HUES48 (cell line): ENCODE results near the gene NR2E3.

Source experiments
- H3K27ac ChIP-seq: one replicate; pipeline ENCODE4 v1.7.0; 2013; ENCODE audit warnings: low read depth, low read length, inconsistent platforms
- H3K27me3 ChIP-seq: 2 replicates; pipeline ENCODE4 v1.6.1; 2013; ENCODE audit warnings: mild to moderate bottlenecking, low read length; ENCODE audit not compliant: control insufficient read depth, insufficient read depth
- H3K36me3 ChIP-seq: 2 replicates; pipeline ENCODE4 v1.6.1; 2013; ENCODE audit warnings: low read length; ENCODE audit not compliant: control insufficient read depth, insufficient read depth
- H3K4me1 ChIP-seq: 2 replicates; pipeline ENCODE4 v1.6.1; 2013; ENCODE audit warnings: mild to moderate bottlenecking, low read length; ENCODE audit not compliant: control insufficient read depth, insufficient read depth
- H3K4me3 ChIP-seq: 2 replicates; pipeline ENCODE4 v1.5.1; 2013; ENCODE audit warnings: mild to moderate bottlenecking, low read depth, low read length
- H3K9ac ChIP-seq: 2 replicates; pipeline ENCODE4 v1.6.1; 2013; ENCODE audit warnings: mild to moderate bottlenecking, low read depth, low read length, moderate library complexity
- H3K9me3 ChIP-seq: 2 replicates; pipeline ENCODE4 v1.6.1; 2013; ENCODE audit warnings: low read length; ENCODE audit not compliant: control insufficient read depth, insufficient read depth

NR2E3 gene

DNA sequence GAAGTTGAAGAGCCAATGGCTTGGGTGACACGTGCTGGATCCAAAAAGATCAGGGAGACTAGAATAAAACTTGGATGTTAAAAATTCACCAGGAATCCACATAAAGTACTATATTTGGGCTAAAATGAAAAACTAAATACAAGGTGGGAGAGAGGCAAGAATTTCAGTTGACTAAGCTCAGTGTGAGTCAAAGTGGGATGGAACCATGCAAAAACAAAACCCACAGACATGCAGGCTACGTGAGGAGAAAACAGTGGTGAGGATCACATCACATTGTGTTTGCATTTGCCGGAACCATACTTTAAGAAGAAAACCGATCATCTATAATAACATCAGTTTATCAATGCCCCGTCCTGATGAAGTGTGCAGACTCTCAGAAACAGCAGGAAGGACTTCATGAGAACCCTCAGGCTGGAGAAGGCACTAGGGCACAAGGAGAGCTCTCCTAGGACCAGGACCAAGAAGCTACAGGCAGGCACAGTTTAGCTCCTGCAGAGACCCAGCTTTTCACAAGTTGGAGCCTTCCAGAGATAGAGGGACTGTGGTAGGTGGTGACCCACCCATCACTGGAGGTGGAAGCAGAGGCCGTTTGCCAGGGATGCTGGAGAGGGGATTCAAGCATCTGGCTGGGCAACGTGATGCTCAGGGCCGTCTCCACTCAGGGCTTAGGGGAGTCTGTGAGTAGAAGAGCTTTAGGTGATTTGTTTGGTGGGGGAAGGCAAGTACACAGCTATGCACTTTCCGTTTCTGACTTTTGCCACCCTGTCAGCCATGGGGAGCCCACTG lies 29.0 kb upstream of the NR2E3 start:
- Histone ChIP-seq H3K9me3 (no peaks in the 10 kb centered on the region), H3K36me3 (no peaks in the 10 kb centered on the region), H3K27ac (no peak overlapping the region), H3K27me3 (no peaks in the 10 kb centered on the region), H3K4me1 (peaks cover 5% of the 10 kb centered on the region; the same call in 1 of the 2 replicates), H3K4me3 (no peak overlapping the region), H3K9ac (no peak overlapping the region)

DNA sequence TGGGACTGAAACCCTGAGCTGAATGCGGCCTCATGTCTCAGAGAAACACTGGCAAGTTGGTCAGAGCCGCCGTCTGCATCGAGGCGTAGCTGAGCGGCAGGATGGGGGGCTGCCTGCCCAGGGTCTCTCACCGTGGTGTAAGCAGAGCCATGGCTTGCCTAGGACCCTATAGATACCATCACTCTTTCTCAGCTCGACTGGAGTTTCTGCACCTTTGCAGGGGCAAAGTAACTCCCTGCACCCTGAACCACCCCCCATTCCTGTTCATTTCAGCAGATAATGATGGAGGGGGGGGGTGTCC lies 28.4 kb upstream of the NR2E3 start:
- Histone ChIP-seq H3K27ac (no peak overlapping the region), H3K9ac (no peak overlapping the region), H3K4me3 (no peak overlapping the region), H3K4me1 (peaks cover 5% of the 10 kb centered on the region; the same call in 1 of the 2 replicates), H3K27me3 (no peaks in the 10 kb centered on the region), H3K9me3 (no peaks in the 10 kb centered on the region), H3K36me3 (no peaks in the 10 kb centered on the region)

DNA sequence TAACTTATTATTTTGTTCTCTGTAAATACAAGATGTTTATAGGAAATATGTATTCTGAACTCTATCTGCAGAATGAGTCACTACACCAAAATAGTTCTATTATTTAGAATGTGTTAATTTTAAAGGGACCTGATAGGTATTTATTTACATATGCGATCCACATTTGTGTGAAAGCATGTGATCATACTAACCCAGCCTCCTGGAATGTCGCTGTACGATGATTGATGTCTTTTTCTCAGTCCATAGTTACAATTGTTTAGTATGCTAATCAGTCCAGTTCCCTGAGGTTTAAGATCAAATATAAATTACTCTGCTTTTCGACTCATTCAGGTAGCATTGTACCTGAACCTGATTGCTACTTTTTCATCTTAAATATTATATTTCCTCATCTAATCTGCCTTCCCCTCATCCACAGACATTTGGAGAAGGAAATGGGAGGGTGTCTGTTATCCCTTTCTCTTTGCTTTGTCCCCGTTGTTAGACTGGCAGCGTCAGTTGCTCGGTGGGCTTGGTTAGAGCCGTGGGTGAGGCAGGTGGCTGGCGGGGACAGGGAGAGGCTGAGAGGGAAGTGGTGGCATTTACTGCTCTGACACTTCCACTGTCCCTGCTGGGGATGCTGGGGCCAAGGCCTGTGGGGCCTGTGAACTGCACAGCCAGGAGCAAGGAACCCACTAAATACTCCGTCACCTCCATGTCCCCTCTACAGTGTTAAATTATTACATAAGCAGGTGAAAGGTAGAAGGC lies 27.8 kb upstream of the NR2E3 start:
- Histone ChIP-seq H3K9me3 (no peaks in the 10 kb centered on the region), H3K27me3 (no peaks in the 10 kb centered on the region), H3K4me1 (peaks cover 5% of the 10 kb centered on the region; the same call in 1 of the 2 replicates), H3K4me3 (no peak overlapping the region), H3K36me3 (no peaks in the 10 kb centered on the region), H3K27ac (no peak overlapping the region), H3K9ac (no peak overlapping the region)

DNA sequence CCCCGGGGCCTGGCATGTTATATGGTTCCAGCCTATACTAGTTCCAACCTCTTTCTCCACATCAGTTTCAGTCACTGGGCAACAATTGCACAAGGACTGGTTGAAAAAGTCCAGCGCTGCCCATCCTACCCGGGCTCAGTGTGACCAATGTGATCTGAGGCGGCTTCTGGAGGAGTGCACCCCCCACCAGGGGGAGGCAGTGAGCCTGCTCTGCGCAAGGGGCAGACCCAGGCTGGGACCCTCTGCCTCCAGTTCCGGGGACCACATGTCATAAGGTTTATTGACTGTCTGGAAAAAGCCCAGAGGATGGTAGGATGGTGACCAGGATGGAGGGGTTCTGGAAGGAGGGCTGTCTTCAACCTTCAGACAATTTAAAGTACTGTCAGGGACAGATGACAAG lies 25.6 kb upstream of the NR2E3 start:
- Histone ChIP-seq H3K27me3 (no peaks in the 10 kb centered on the region), H3K4me3 (no peak overlapping the region), H3K9ac (no peak overlapping the region), H3K4me1 (peaks cover 5% of the 10 kb centered on the region; the same call in 1 of the 2 replicates), H3K9me3 (no peaks in the 10 kb centered on the region), H3K36me3 (no peaks in the 10 kb centered on the region), H3K27ac (no peak overlapping the region)

DNA sequence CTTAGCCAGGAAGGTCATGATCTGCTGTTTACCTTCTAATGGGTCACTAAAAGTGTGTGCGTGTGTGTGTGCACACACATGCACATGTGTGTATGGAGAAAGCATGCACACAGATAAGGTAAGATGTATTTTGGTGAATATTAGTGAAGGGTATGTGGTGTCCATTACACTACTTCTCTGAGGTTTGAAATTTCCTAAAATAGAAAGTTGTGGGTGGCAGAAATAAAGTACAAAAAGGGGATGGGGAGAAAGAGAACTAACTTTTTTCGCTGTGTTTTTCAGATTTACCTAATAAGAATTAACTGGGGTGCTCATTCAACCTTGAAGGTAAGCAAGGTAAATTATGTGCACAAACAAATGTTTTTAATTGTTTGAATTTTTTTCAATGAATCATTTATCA lies 24.4 kb upstream of the NR2E3 start:
- no peaks in the 10 kb centered on the region for H3K27me3 ChIP-seq
- no peak overlapping the region for H3K9ac ChIP-seq
- H3K27ac ChIP-seq = no peak overlapping the region

DNA sequence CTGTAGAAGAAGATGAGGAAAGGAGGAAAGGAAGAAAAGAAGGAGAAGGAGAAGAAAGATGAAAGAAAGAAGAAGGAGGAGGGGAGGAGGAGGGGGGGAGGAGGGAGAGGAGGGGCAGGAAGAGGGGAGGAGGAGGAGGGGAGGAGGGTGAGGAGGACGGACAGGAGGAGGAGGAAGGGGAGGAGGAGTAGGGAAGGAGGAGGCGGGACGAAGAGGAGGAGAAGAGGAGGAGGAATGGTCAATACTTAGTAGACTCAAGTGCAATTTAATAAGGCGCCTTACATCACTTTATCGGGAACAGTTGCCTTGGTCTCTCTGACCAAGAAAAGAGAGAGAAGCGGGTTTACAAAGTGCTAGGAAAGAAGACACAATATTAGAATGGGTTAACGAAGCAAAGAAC lies 23.7 kb upstream of the NR2E3 start:
- H3K27ac ChIP-seq = no peak overlapping the region
- no peaks in the 10 kb centered on the region for H3K36me3 ChIP-seq
- no peak overlapping the region for H3K9ac ChIP-seq
- H3K27me3 ChIP-seq = no peaks in the 10 kb centered on the region
- H3K9me3 ChIP-seq = no peaks in the 10 kb centered on the region
- H3K4me3 ChIP-seq = no peak overlapping the region
- no peaks in the 10 kb centered on the region for H3K4me1 ChIP-seq

More for the DNA sequence above, 24.4 kb upstream of the NR2E3 start:
- no peaks in the 10 kb centered on the region for H3K4me1 ChIP-seq
- no peak overlapping the region for H3K4me3 ChIP-seq
- no peaks in the 10 kb centered on the region for H3K36me3 ChIP-seq
- no peaks in the 10 kb centered on the region for H3K9me3 ChIP-seq

DNA sequence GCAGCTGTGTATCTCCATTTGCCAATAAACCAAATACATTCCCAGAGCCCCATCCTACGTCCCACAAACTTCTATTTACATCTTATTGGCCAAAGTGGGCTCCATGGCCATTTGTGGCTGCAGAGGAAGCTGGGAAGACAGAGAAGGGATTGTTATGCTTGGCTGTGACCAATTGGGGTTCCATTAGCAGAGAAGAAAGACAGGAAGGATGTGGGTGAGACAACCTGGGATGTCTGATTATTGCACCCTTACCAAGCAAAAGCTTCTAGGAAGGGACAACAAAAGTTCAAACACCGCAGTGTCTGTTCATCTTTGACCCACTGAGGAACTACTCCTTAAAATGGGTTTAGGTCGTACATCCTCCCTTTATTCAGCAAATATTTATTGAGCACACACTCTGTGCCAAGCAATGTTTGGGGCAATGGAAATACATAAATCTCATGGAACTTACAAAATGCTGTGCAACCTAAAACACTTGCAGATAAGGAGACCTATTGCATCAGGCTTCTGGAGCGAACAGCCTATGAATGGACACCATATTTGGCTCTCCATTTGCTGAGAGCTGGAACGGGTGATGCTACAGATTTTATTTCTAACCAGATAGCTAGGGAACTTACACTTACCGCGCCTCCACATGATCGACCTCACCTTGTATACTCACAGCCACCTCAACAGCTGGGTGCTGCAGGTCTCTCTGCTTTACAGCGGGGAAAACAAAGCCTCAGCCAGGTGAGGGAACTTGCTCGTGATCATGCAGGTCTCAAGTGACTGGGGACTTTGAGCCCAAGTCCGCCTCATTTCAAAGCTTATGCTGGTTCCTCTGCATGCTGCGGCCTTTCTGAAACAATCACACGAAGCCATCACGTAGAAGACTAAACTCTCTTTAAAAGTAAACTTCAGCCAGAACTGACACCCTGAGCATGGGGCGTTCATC lies 21.4 kb upstream of the NR2E3 start:
- H3K9ac ChIP-seq = no peak overlapping the region
- H3K27ac ChIP-seq = no peak overlapping the region
- no peaks in the 10 kb centered on the region for H3K27me3 ChIP-seq
- H3K4me1 ChIP-seq = no peaks in the 10 kb centered on the region
- H3K36me3 ChIP-seq = no peaks in the 10 kb centered on the region
- H3K9me3 ChIP-seq = no peaks in the 10 kb centered on the region
- no peak overlapping the region for H3K4me3 ChIP-seq

DNA sequence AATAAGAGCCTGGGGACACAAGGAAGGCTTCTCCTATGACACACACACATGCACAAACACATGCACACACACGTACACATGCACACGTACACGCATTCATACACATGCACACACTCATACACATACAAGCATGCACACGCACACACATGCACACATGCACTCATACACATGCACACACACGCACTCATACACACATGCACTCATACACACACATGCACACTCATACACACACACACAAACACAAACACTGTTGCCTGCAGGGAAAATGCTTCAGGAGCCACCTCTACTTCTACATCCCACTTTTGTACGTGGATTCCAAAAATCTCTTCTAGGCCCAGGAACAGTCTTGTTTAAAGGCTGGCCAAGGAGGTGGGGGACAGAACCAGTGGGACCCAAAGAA lies 20.7 kb upstream of the NR2E3 start:
- H3K36me3 ChIP-seq = no peaks in the 10 kb centered on the region
- no peak overlapping the region for H3K27ac ChIP-seq
- no peak overlapping the region for H3K4me3 ChIP-seq

DNA sequence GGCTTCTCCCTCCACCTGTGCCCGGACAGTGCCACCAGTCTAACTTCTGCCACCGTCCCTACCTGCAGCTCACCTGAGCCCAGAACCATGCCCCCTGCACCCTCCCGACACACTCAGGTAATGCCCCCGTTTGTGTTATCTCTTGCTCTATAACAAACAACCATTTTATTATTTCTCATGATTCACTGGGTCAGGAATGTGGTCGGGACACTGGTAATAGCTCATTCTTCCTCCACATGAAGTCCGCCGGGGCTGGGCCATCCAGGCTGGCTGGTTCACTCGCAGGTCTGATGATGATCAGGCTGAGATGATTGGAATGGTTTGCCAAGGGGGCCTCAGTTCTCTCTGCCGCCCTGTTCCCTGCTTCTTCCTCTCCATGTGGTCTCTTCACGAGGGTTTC lies 20.3 kb upstream of the NR2E3 start:
- no peak overlapping the region for H3K27ac ChIP-seq
- H3K9ac ChIP-seq = no peak overlapping the region

More for the DNA sequence above, 20.7 kb upstream of the NR2E3 start:
- Histone ChIP-seq H3K9me3 (no peaks in the 10 kb centered on the region), H3K27me3 (no peaks in the 10 kb centered on the region), H3K9ac (no peak overlapping the region), H3K4me1 (no peaks in the 10 kb centered on the region)

DNA sequence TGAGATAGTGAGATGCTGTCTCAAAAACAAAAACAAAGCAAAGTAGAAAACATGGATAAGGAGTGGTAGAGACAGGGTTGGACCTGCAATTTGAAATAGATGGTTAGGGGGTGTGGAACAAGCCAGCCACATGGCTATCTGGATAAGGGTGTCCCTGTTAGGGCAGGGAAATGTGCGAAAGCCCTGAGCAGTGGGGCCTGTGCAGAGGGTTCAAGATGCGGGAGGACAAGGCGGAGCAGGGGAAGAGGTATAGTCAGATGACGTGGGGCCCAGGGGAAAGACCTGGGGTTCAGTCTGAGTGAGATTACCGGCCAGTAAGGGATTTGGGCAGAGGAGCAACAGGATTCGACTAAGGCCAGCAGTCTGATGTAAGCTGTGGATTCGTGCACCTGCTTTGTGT lies 18.4 kb upstream of the NR2E3 start:
- H3K9ac ChIP-seq = no peak overlapping the region
- no peak overlapping the region for H3K4me3 ChIP-seq
- H3K27me3 ChIP-seq = no peaks in the 10 kb centered on the region
- H3K27ac ChIP-seq = no peak overlapping the region
- no peaks in the 10 kb centered on the region for H3K9me3 ChIP-seq
- no peaks in the 10 kb centered on the region for H3K36me3 ChIP-seq
- H3K4me1 ChIP-seq = no peaks in the 10 kb centered on the region

More for the DNA sequence above, 20.3 kb upstream of the NR2E3 start:
- Histone ChIP-seq H3K9me3 (no peaks in the 10 kb centered on the region), H3K4me1 (no peaks in the 10 kb centered on the region), H3K27me3 (no peaks in the 10 kb centered on the region), H3K36me3 (no peaks in the 10 kb centered on the region), H3K4me3 (no peak overlapping the region)
